Rectal smooth muscle tissue (tissue), 1 donor: ENCODE data around the gene BAZ2B.

Experiments
- H3K27ac ChIP-seq: one replicate; pipeline ENCODE4 v1.7.0; 2013; ENCODE audit warnings: low read depth, low read length, inconsistent platforms
- H3K27me3 ChIP-seq: one replicate; pipeline ENCODE4 v1.7.0; 2013; ENCODE audit warnings: low read length; ENCODE audit not compliant: control insufficient read depth, insufficient read depth
- H3K36me3 ChIP-seq: one replicate; pipeline ENCODE4 v1.7.0; 2013; ENCODE audit warnings: low read length; ENCODE audit not compliant: control insufficient read depth, insufficient read depth
- H3K4me1 ChIP-seq: one replicate; pipeline ENCODE4 v1.7.0; 2013; ENCODE audit warnings: low read length; ENCODE audit not compliant: control insufficient read depth, insufficient read depth
- H3K4me3 ChIP-seq: one replicate; pipeline ENCODE4 v1.7.0; 2013; ENCODE audit warnings: low read length
- H3K9ac ChIP-seq: one replicate; pipeline ENCODE4 v1.7.0; 2013; ENCODE audit warnings: low read length

Gene BAZ2B

DNA sequence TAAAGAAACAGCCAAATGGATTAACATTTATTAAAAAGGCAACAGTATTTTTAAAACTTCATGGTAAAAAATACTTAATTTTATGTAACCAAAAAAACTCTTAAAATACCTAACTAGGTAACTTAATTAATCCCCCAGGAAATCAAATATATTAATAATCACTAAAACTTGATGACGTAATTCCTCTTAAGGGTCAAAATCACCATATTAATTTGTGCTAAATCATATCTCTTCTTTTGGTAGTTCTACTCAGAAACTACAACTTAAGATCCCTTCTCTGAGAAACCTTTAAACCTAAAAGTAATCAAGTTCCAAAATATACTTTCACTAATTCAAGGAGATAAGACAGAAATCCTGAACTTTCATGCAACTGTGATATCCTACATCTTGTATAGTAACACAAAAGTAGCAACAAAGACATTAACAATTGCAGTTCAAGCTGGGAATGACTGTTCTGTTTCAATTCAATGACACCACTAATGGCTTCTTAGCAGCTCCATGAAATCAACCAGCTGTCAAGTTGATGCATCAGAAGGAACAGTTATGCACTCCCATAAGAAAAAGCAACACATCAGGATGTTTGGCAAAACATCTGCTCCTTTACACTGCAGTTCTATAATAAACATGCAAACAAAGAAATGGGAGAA is 4.0 kb downstream of the BAZ2B start:
- Histone ChIP-seq H3K27me3 (no peaks in the 10 kb centered on the region), H3K27ac (peak overlapping the region; percentile 99), H3K36me3 (no peaks in the 10 kb centered on the region), H3K9ac (no peak overlapping the region), H3K4me3 (peak overlapping the region; percentile 40), H3K4me1 (peaks cover 21% of the 10 kb centered on the region)

DNA sequence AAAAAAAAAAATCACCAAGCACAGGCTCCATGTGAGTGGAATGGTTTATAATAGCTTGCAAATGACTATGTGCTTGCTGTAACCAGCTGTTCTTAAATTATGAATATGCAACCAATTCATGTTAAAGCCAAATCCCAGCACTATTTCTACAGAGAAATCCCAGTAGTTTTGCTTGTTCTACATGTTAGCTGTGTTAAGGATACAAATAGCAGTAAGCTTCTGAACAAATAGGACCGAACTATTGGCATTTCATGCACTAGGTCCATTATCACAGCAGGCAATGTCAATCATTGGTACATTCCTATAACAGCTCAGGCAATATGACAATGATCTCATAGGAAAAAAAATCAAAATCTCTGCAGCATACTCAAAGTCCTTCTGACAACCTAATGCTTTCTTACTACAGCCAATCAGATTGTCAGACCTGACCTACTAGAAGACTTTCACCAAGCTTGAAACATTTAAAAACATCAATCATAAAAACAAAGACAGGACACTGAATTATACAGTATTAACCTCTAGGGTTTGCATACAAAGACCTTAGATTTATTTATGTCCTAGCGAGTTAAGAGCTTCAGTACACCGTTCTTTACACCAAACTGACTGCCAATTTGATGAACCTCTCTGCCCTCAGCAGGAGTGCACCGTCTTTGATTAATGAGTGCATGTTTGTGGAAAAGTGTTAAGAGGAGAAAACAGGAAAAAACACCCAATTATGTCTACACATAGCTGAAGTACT is 6.4 kb downstream of the BAZ2B start:
- H3K27ac ChIP-seq = no peak overlapping the region
- H3K9ac ChIP-seq = no peak overlapping the region
- no peaks in the 10 kb centered on the region for H3K27me3 ChIP-seq
- peak overlapping the region; percentile 11 for H3K4me3 ChIP-seq
- H3K36me3 ChIP-seq = no peaks in the 10 kb centered on the region
- H3K4me1 ChIP-seq = peaks cover 23% of the 10 kb centered on the region

DNA sequence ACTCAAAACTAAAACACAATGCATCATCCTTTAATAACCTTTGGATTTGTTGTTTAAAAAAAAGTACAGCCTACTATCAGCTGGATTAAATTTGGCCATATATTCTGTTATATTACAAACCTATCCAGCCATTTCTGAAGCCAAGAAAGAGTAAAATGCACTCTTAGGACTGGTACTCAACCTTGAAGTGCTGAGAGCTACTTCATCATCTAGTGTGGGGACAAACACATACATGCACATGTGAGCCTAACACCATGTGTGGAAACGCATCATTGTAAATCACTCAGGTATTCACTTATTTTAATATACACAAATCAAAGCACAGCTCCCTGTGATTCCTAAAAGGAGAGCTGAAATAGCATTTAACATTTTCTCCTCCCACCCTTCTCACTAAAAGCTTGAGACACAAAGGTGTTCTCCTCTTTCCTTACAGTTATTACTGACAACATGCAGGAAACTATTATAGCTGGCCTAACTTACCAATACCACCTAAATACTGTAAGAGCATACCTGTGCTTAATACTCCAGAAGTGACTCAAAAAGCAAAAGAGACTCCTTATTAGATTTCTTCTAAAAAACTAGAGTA is 7.5 kb downstream of the BAZ2B start:
- Histone ChIP-seq H3K9ac (no peak overlapping the region), H3K27me3 (no peaks in the 10 kb centered on the region), H3K4me3 (no peak overlapping the region), H3K4me1 (peaks cover 23% of the 10 kb centered on the region), H3K36me3 (no peaks in the 10 kb centered on the region), H3K27ac (no peak overlapping the region)

DNA sequence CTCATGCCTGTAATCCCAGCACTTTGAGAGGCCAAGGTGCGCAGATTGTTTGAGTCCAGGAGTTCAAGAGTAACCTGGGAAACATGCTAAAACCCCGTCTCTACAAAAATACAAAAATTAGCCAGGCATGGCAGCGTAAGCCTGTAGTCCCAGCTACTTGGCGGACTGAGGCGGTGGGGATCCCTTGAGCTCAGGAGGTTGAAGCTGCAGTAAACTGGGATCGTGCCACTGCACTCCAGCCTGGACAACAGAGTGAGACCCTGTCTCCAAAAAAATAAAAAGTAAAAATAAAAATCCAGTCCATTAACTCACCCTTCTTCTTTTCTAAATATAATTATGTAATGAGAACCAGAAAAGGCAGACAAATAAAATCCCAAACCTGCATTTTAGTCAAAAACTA is 8.2 kb downstream of the BAZ2B start:
- Histone ChIP-seq H3K9ac (no peak overlapping the region), H3K4me1 (peaks cover 23% of the 10 kb centered on the region), H3K36me3 (no peaks in the 10 kb centered on the region), H3K27me3 (no peaks in the 10 kb centered on the region), H3K4me3 (no peak overlapping the region), H3K27ac (no peak overlapping the region)

DNA sequence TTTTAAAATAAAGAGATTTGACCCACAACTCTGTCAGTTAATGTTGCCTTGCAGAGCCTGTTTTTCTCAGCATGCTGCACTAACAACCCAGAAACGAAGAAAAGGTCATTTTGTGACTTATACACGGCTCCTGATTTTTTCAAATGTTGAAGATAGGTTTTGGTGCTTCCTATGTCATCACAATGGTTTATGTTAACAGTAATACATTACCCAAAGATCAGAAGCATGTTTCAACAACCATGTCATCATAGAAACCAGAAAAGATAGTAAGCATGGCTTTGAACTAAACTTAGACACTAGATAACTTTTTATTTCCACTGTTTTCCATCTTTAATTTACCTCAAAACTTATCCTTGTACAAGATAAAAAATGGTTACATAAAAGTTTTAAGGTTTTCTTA is 10.1 kb downstream of the BAZ2B start:
- no peak overlapping the region for H3K9ac ChIP-seq
- peaks cover 14% of the 10 kb centered on the region for H3K4me1 ChIP-seq
- no peaks in the 10 kb centered on the region for H3K27me3 ChIP-seq
- H3K36me3 ChIP-seq = no peaks in the 10 kb centered on the region
- no peak overlapping the region for H3K4me3 ChIP-seq
- H3K27ac ChIP-seq = peak overlapping the region; percentile 21

DNA sequence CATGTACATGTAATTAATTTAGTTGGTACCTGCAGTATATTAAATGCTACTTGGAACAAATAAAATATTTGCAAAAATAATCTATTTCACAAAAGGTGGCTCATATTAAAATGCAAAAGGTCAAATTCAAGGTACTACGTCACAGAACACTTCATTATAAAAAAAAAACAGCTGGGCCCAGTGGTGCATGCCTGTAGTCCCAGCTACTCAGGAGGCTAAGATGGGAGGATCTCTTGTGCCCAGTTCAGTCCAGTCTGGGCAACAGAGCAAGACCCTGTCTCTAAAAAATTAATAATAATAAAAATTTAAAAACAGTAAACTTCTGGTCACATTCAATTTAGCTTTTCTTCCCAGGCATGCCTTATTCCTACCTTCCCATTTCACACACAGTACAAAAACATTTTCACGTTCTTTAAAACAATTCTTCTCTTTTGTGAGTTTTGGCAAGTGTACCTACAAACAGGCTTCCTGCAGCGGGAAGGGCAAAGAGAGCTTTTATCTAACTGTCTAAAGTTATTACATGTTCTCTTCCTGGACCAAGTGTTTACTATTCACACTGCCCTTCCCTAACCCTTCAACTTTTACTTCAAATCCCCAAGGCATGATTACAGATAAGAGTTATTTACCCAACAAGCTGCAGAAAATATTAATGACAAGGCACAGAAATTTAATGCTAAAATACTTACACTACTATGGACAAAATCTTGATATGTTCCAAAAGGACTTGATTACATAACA is 10.7 kb downstream of the BAZ2B start:
- Histone ChIP-seq H3K27me3 (no peaks in the 10 kb centered on the region), H3K4me1 (peaks cover 14% of the 10 kb centered on the region), H3K27ac (peak overlapping the region; percentile 21), H3K4me3 (no peak overlapping the region), H3K36me3 (no peaks in the 10 kb centered on the region), H3K9ac (no peak overlapping the region)

DNA sequence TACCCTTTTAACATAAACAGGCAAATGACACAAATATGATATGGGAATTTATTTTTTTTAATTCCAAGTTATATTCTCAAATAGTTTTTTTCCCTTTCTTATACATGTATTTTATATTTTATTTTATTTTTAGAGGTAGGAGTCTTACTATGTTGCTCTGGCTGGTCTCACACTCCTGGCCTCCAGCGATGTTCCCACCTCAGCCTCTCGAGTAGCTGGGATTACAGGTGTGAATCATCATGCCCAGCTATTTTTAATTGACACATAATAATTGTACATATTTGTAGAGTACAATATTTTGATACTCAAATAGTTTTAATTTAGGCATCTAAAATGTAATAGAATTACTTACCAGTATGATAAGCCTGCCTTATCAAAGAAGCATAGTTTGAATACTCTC is 12.2 kb downstream of the BAZ2B start:
- Histone ChIP-seq H3K9ac (no peak overlapping the region), H3K36me3 (no peaks in the 10 kb centered on the region), H3K27me3 (no peaks in the 10 kb centered on the region), H3K4me1 (peaks cover 6% of the 10 kb centered on the region), H3K27ac (no peak overlapping the region), H3K4me3 (no peak overlapping the region)

DNA sequence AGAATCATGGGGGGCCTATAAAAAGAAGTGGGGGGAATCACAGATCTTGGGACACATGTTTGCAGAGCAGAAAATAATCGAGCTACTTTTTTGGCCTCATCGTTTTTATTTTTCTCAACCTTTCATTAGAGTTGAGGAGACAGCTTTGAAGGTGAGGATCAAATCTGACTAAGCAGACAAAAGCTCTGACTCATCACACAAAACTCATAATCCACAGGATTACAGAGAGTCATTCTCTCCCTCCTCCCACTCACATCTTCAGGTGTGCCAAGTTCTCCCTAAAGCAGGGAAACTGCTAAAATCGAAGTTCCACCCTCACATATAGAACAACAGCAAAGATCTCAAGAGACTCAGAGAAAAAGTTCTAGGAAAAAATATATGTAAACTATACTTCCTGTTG is 15.6 kb downstream of the BAZ2B start:
- H3K4me1 ChIP-seq = peaks cover 2% of the 10 kb centered on the region
- no peak overlapping the region for H3K27ac ChIP-seq
- no peaks in the 10 kb centered on the region for H3K36me3 ChIP-seq
- H3K9ac ChIP-seq = no peak overlapping the region
- no peaks in the 10 kb centered on the region for H3K27me3 ChIP-seq
- no peak overlapping the region for H3K4me3 ChIP-seq

DNA sequence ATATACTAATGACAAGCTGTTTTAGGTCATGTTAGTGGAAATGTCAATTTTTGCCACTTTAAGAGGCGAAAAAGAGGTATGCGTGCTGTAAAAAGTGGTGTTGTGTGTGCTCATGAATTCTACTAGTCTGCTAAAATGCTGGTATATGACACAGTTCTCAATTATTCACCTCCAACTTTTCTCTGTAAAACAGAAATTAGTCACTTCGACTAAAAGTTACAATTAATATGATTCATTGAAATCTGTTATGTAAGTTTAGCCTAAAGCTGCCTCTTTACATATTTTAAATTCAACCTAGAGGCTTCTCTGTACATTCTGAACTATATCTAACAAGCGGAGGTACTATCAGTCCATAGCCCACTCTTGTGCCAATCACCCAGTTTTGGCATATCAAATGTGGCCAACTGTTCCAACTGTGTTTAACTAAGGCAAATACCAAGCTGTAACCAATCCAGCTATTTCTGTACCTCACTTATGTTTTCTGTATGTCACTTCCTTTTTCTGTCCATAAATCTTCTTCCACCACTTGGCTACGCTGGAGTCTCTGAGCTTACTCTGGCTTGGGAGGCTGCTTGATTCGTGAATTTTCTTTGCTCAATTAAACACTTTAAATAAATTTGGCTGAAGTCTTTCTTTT is 20.8 kb downstream of the BAZ2B start:
- Histone ChIP-seq H3K4me1 (no peaks in the 10 kb centered on the region), H3K36me3 (no peaks in the 10 kb centered on the region), H3K9ac (no peak overlapping the region), H3K4me3 (no peak overlapping the region), H3K27ac (no peak overlapping the region), H3K27me3 (no peaks in the 10 kb centered on the region)

DNA sequence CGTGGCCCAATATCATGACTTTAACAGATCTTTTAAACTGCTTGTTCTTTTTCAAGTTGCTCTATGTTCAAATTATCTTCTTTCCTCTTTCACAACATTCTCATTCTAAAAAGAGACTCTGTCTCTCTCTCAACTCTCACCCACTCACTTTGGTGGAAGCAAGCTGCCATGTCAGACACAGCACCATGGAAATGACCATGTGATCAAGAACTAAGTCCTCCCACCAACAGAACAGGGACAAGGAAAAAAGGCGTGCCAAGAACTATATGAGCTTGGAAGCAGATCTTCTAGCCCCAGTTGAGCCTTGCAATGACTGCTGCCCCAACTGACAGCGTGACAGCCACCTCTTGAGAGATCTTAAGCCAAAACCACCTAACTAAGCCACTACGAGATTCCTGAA is 23.9 kb downstream of the BAZ2B start:
- Histone ChIP-seq H3K36me3 (no peaks in the 10 kb centered on the region), H3K27me3 (no peaks in the 10 kb centered on the region), H3K27ac (no peak overlapping the region), H3K9ac (no peak overlapping the region), H3K4me1 (no peaks in the 10 kb centered on the region), H3K4me3 (no peak overlapping the region)

DNA sequence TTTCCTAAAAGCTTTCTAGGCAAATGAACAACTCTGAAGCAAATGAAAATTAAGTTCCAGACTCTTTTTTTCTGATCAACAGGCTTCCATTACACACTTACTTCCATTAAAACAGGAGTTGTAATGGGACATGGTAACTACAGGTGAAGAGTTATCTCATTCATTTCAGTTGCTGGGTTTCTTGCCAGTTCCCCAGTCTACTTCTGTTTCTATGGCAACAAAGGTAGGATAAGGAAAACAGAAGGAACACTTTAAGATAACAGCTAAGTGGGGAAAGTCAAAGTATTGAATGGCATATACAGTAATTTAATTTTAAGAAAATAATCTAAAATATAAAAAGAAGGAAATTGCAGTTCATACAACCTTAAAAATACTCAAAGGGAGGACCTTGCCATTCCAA is 25.1 kb downstream of the BAZ2B start:
- no peak overlapping the region for H3K9ac ChIP-seq
- no peaks in the 10 kb centered on the region for H3K36me3 ChIP-seq
- H3K27ac ChIP-seq = no peak overlapping the region
- no peaks in the 10 kb centered on the region for H3K27me3 ChIP-seq
- no peak overlapping the region for H3K4me3 ChIP-seq
- H3K4me1 ChIP-seq = no peaks in the 10 kb centered on the region

DNA sequence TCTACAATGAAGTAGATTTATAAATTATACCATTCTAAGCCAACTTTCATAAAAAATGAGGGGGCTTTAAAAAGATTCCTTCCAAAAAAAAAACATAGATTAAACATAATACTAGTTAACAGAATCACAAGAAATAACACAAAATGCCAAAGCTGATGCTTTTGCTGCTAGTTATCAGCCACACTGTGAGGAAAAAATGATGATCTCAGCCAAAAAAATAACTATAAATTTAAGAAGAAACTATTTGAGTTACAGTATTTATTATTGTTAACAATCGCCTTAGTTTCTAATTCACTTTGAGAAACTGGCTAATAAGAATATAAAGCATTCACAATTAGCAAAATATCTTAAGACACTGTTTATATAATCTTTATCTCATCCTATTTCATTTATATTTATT is 27.1 kb downstream of the BAZ2B start:
- no peak overlapping the region for H3K4me3 ChIP-seq
- no peaks in the 10 kb centered on the region for H3K36me3 ChIP-seq
- H3K4me1 ChIP-seq = no peaks in the 10 kb centered on the region
- H3K27ac ChIP-seq = no peak overlapping the region
- H3K27me3 ChIP-seq = no peaks in the 10 kb centered on the region
- H3K9ac ChIP-seq = no peak overlapping the region
